Non-pigmented ciliary epithelial cell (primary cell): Measurements from ENCODE around the gene TEX29.

Experiments
- DNase-seq: peaks from one replicate; pipeline ENCODE4 v3.0.0-alpha.2; 2010; ENCODE audit warnings: low read depth

The TEX29 gene

GRCh38 chr13:111319998-111320911 lies at the start of gene TEX29:
Gene TEX29 (plus strand): TSS chr13:111320642. CDS start chr13:111320891, 249 bp downstream.
- DNase-seq = no peak

DNA sequence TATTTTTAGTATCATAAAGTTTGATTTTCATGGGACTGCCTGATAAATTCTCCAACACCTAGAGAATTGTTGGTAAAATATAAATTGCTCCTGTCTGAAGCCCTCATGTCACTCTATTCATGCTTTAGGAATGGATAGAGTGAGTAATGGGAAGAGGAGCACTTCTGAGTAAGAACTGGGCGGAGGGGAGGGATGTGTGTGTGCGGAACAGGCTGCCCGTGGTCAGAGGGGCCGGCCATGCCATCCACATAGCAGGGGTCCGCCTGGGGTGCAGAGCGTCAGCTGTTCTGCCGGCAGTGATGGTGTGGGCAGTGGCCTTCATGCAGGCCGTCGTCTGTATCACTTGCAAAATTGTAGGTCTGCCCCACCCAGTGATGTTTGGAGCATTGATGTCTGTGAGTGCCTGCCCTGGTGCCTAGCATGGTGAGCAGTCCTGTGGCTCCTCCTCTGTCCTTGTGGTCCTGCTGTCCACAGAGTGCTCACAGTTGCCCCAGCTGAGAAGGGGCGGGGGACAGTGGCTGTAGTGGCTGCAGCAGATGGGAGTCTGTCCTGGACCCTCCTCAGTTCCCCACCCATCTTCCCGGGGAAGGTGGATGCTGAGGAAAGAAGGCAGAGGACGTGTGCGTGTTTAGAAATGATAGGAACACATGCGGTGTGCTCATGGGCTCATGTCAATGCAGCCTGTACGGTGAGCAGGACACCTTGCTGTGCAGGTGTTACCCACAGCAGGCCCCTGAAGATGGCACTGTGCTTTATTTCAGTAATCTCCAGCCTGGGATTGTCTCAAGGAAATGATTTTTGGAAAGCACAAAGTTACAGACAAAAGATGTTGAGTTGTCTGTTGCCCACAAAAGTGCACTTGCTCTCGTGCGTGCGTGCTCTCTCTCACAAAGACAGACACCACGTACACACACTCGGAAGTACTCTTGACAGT lies 49.4 kb upstream of the TEX29 start:
- DNase-seq = no peak

DNA sequence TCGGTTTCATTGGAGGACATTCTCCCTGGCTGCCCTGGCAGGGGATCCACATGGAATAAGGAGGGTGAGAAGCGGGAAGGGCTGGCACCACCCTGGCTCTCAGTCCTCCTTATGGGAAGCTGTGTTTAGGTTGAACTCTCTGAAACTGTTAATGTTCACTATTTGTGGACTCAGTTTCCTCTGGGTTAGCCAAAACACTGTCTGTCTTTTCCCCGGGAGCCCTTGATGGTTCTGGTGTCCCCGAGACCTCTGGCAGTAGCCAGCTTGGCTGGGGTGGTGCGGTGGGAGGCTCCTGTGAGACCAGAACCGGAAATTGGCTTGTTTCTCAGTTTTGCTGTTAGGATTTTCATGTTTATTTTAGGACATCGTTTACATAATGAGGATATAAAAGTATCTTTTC lies 48.3 kb upstream of the TEX29 start:
- DNase-seq = no peak

DNA sequence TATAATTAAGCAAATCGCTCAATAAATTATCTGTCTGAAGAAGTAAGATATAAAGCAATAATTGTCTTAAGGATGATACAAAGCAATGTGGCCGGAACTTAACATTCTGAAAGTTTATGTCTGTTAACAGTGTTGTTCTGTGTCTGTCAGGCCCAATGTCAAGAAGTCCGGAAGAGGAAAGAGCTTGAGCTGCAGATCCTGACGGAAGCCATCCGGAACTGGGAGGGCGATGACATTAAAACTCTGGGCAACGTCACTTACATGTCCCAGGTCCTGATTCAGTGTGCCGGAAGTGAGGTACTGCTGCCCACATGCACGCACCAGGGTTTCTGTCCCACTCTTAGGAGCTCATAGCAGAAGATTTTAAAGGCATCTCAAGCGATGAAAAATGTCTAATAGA lies 45.1 kb upstream of the TEX29 start:
- DNase-seq = no peak

GRCh38 chr13:111275995-111276618 lies 44.3 kb upstream of the TEX29 start:
- DNase-seq = no peak

- DNase-seq = no peak
These were observed 42.2 kb upstream of the TEX29 start for GRCh38 chr13:111278258-111278657.

- no peak for DNase-seq
These were observed 41.4 kb upstream of the TEX29 start for GRCh38 chr13:111278743-111279652.

DNA sequence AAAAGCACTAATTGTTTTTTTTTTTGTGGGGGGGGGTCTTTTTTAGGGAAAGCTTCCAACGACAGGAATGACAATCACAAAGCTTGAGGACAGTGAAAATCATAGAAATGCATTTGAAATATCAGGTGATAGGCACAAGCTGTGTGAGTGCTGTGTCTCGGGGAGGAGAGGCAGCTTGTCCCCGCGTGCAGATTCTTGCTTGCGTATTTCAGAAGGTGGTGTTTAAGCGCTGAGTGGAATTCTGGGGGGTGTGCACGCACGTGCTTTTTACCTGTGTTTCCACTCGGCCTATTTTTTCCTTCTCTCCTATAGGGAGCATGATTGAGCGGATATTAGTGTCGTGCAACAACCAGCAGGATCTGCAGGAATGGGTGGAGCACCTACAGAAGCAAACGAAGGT lies 40.2 kb upstream of the TEX29 start:
- no peak for DNase-seq

- no peak for DNase-seq
These were observed 39.5 kb upstream of the TEX29 start for GRCh38 chr13:111280681-111281585.

DNA sequence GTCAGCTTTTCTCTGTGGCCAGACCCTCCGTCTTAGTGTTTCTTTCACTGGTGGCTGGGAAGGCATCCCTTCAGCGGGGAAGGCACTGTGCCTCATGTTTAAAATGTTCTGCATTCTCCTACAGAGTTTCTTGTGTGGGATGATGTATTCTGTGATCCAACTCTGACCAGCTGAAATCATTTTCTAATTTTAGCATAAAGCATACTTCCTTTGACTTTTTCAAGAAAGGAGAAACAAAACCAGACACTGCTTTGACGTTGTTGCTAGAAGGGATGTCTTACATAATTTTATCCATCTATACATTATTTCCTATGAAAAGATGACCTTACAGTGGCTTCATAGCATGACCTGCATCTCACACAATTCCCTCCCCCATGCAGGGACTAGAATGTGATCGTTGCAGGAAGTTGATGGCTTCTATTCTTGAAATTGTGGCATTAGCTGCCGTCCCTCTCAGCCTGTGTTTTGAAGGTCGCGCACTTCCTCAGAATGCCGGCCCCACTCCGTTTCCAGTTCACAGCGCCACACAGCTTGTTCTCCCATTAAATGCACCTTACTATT lies 38.6 kb upstream of the TEX29 start:
- DNase-seq = no peak

DNA sequence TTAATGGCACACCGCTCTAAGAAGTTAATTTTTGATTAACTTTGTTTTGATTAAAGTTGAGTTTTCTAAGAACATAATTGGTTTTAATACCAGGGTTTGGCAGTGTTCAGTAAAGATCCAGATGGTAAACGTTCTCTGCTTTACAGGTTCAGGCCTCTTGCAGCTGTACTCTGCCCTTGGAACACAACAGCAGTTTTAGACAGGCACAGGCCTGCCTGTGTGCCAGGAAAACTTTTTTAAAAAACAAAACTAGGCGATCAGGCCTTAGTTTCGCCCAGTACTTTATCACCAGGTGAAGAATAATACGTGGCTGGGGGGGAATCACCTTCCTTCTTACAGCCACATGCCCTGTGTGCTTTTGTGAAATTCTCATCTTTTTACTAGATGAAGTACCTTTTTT lies 38.0 kb upstream of the TEX29 start:
- no peak for DNase-seq

- DNase-seq = no peak
These were observed 37.4 kb upstream of the TEX29 start for GRCh38 chr13:111282997-111283396.

DNA sequence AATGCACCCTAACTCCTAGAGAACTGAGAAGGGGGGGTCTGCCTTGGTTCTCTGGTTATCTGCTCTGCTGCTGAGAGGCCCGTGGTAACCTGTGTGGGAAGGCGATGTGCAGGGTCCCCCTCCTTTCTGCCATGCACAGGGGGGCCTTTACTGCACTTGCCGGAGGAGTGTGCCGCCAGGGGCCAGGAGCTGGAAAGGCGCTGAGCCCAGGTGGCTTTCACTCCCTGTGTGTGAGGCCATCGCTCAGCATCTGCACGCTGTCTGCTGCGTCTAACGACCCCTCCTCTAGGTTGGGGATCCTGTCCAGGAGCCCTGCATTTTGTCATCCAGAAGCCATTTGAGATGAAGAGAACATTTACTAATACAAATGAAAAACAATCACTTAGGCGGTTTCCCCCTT lies 37.0 kb upstream of the TEX29 start:
- no peak for DNase-seq

- DNase-seq = no peak
These were observed 36.5 kb upstream of the TEX29 start for GRCh38 chr13:111283991-111284390.

DNA sequence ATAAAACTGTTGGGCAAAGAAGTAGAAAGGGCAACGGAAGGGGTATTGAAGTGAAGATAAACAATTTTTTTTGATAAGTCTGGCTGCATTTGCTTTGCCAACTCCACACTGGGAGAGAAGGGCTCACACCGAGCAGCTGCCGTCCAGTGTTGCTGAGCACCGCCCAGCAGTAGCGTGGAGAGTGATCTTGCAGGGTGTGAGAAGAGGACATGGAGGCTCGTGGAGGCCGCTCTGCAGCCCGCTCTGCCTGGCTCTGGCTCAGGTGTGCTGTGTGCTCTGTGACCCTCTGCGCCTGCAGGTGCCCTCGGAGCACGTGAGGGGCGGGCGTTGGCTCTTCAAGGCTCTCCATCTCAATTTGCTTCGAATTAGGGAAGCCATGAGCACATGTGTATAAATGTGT lies 35.9 kb upstream of the TEX29 start:
- no peak for DNase-seq

DNA sequence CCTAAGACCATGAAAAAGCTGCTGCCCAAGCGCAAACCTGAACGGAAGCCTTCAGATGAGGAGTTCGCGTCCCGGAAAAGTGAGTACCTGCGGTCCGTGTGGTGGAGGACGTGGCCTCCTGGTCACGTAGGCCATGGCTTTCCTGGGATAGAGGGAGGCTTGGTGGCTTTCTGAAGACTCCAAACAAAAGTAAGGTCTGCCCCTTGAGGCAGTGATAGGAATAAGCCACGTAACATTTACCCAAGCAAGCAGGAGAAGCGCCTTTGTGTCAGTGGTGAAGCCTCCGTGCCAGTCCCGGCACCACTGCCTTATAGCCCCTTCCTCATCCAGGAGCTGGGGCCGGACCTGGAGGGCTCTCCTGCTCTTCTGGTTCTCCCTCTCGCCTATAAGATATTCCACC lies 34.3 kb upstream of the TEX29 start:
- DNase-seq = no peak

- no peak for DNase-seq
These were observed 33.7 kb upstream of the TEX29 start for GRCh38 chr13:111286749-111287148.

DNA sequence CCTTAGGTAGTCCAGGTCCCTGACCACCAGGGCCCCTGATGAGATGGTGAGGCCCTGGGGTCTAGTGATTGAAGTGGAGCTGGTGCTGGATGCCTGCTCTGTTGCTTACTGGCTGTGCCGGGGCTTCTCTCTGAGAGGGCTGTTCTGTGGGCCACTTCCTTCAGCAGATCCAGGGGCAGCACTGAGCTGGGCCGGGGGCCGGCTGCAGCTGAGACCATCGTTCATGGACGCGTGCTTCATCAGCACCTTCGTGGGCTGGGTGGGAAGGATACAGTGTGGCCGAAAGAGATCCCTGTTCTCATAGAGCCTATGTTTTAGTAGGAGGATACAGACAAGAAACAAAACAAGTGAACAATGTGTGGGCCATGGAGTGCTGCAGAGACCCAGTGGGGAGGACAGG lies 33.2 kb upstream of the TEX29 start:
- DNase-seq = no peak

DNA sequence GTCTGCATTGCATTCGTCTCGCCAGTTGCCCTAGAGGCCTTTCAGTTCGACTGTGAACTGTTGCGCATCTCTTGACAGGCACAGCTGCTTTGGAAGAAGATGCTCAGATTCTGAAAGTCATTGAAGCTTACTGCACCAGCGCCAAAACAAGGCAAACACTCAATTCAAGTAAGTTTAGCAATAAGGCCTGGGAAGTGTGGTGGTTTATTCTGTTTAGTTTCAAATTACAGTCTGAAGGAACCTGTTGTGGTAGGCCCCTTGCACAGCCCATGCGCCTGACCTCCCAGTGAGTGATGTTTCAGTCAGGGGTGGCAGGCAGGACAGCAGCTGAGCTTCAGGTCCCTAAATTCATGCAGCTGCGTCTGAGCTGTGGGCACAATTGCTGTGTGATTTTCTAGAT lies 32.2 kb upstream of the TEX29 start:
- no peak for DNase-seq

DNA sequence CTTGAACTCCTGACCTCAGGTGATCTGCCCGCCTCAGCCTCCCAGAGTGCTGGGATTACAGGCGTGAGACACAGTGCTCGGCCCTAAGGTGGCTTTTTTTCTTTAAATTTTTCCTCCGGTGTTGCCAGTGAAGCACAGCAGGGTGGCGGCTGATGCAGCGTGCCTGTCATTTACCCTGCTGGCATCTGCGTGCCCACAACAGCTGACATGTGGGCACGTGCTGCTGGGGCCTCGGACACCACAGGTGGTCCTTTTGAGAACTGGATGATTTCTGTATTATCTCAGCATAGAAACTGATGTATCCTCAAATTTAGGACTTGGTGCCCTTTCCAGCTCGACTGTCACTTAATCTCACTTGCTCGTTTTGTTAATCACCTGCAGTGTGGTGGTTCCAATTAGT lies 31.2 kb upstream of the TEX29 start:
- no peak for DNase-seq
